Panc1 (cell line): Measurements from ENCODE around the gene RAB28. TPM values are rescaled to one million over a fixed set of nuclear protein-coding genes. Genes with fewer than 3 reads are reported as not detected.

Experiments used
- ATAC-seq: fragments of 200-7000 bp; cut with Tn5 transposase; 2 replicates; pipeline ENCODE4 v1.9.1; 2020; ENCODE audit warnings: mild to moderate bottlenecking, moderate library complexity
- BruUV-seq: library from RNA; stranded (reverse); fragments of 400-500 nt; replicated peaks from 2 replicates; lab custom pipeline; 2021; lab: Mats Ljungman, UMichigan
- CTCF ChIA-PET: fragments of 300-600 bp; sonication (Branson Sonifier 250); formaldehyde crosslinking; loops from one replicate; lab custom pipeline; 2022; ENCODE audit warnings: antibody characterized with exemption; lab: Charles Lee
- POLR2A ChIA-PET: fragments of 300-600 bp; sonication (Branson Sonifier 250); formaldehyde crosslinking; loops from one replicate; lab custom pipeline; 2022; ENCODE audit warnings: antibody characterized with exemption; lab: Charles Lee
- DNase-seq: peaks from one replicate; pipeline ENCODE4 v3.0.0-alpha.2; 2010; ENCODE audit warnings: low read depth, low spot score
- H3K27ac ChIP-seq: 2 replicates; pipeline ENCODE4 v1.5.1; 2011; ENCODE audit warnings: mild to moderate bottlenecking, low read length, inconsistent platforms
- H3K27me3 ChIP-seq: fragments of 200-500 bp; sonication (Bioruptor generic); 2 replicates; pipeline ENCODE4 v1.6.0; 2014; ENCODE audit warnings: low read length, inconsistent platforms; ENCODE audit not compliant: control insufficient read depth, insufficient read depth
- H3K36me3 ChIP-seq: fragments of 200-500 bp; sonication (Bioruptor generic); 2 replicates; pipeline ENCODE4 v1.5.1; 2014; ENCODE audit warnings: inconsistent platforms, mild to moderate bottlenecking, low read length, moderate library complexity; ENCODE audit not compliant: control insufficient read depth, insufficient read depth
- H3K4me1 ChIP-seq: 2 replicates; pipeline ENCODE4 v1.5.1; 2011; ENCODE audit warnings: inconsistent platforms, mild to moderate bottlenecking, low read length, moderate library complexity; ENCODE audit not compliant: control insufficient read depth, insufficient read depth
- H3K4me3 ChIP-seq, 2 experiments: 2 replicates each; pipeline ENCODE4 v1.5.1; 2011 to 2012; ENCODE audit warnings: low read depth in 2 of 2, low read length in 2 of 2, mild to moderate bottlenecking in 2 of 2, inconsistent platforms in 1 of 2, moderate library complexity in 1 of 2
- H3K9me3 ChIP-seq: fragments of 200-500 bp; sonication (Bioruptor generic); 2 replicates; pipeline ENCODE4 v1.5.1; 2014; ENCODE audit warnings: low read depth, mild to moderate bottlenecking, inconsistent platforms, low read length, moderate library complexity; ENCODE audit not compliant: control insufficient read depth, insufficient read depth
- CTCF ChIP-seq: fragments of 450-650 bp; IDR thresholded peaks from 2 replicates; pipeline ENCODE4 v1.5.1; 2017; ENCODE audit warnings: mild to moderate bottlenecking
- POLR2AphosphoS5 ChIP-seq: IDR thresholded peaks from 2 replicates; pipeline ENCODE4 v1.6.1; 2012; ENCODE audit warnings: mild to moderate bottlenecking, low read depth, low read length, moderate library complexity
- REST ChIP-seq, 2 experiments: IDR thresholded peaks; 2 replicates each; pipeline ENCODE4 v1.6.1; 2011 to 2012; ENCODE audit warnings: low read depth in 2 of 2, control low read depth in 1 of 2, low read length in 1 of 2, mild to moderate bottlenecking in 1 of 2, moderate library complexity in 1 of 2; ENCODE audit not compliant: insufficient read depth in 1 of 2
- SIN3A ChIP-seq: IDR thresholded peaks from 2 replicates; pipeline ENCODE4 v1.6.1; 2012; ENCODE audit warnings: low read depth, mild to moderate bottlenecking, low read length, moderate library complexity, borderline replicate concordance; ENCODE audit not compliant: insufficient read depth
- TCF7L2 ChIP-seq: IDR thresholded peaks from 2 replicates; pipeline ENCODE4 v1.6.1; 2011; ENCODE audit warnings: mild to moderate bottlenecking, low read depth, low read length, inconsistent platforms
- in situ Hi-C: cut with HindIII; loops from 2 replicates; pipeline ENCODE4 v1.10.0; 2016; ENCODE audit warnings: low sequenced_read_pairs, low pct_unique_long_range_greater_than_20kb
- intact Hi-C: fragments of 100-400 bp; cut with micrococcal nuclease; formaldehyde crosslinking; loops from one replicate; pipeline ENCODE4 v1.10.0; 2022; ENCODE audit not compliant: unreplicated experiment
- total RNA-seq: library from RNA; stranded (reverse); gene quantifications from one replicate; pipeline ENCODE4 v1.2.1, GENCODE V29; 2021; ENCODE audit not compliant: unreplicated experiment

The RAB28 gene
- total RNA-seq, 1 experiment from 2014 or later: 10.2 TPM

DNA sequence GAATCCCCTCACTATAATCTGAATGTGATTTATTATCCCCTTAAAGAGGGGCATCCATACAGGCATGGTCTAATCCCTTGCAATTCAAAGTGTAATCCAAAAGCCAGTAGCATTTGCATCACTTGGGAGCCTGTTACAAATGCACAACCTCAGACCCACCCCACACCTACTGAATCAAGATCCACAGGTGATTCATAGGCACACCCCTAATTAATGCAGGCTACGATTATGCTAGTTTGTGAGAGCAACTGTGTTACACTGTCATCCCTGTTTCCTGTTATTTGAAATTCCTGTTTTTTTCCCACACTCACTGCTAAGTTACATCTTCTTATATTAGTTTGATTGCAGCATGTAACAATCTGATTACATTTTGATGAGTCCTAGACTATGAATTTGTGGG lies 120.0 kb downstream of the RAB28 start:
- H3K4me1 ChIP-seq: no peaks in the 10 kb centered on the region
- BruUV-seq: no TSS peak
- intact Hi-C loops: no loop called here
- H3K4me3 ChIP-seq: no peak overlapping the region
- in situ Hi-C loops: no loop called here
- no peak overlapping the region for H3K27ac ChIP-seq
- POLR2A ChIA-PET: no interaction called here
- CTCF ChIA-PET: no interaction called here
- no peak for TF ChIP-seq CTCF
- no peak for TF ChIP-seq SIN3A
- no peak for TF ChIP-seq REST (IDR thresholded peaks at IDR 0.05; ENCODE audit: insufficient read depth in 1 of 2, low read depth in 2 of 2, low read length in 1 of 2)
- no peak for DNase-seq
- H3K9me3 ChIP-seq: no peaks in the 10 kb centered on the region
- no peak for ATAC-seq
- no peaks in the 10 kb centered on the region for H3K36me3 ChIP-seq
- H3K27me3 ChIP-seq: no peaks in the 10 kb centered on the region

DNA sequence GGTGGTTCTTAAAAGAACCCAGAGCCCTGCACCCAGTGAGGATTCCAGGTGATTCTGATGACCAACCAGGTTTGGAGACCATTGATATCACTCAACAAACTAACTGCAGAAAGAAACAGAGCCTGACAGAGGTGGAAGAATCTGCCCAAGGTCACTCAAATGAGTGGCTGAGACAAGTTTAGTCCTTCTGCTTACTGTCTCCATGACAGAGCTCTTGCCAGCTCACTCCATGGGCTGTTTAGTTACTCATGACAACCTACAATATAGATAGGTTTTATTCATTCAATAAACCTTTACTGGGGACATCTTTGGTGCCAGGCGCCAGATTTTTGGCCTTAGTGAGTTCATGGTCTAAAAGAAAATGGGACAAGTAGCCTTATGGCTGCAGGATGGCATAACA lies 124.3 kb downstream of the RAB28 start:
- CTCF ChIA-PET: no interaction called here
- Histone ChIP-seq H3K4me1 (no peaks in the 10 kb centered on the region), H3K36me3 (no peaks in the 10 kb centered on the region), H3K27me3 (no peaks in the 10 kb centered on the region), H3K9me3 (no peaks in the 10 kb centered on the region), H3K27ac (no peak overlapping the region), H3K4me3 (no peak overlapping the region)
- intact Hi-C loops: no loop called here
- ATAC-seq (no peak), DNase-seq (no peak)
- TF ChIP-seq CTCF (no peak), SIN3A (no peak), REST (IDR thresholded peaks at IDR 0.05; ENCODE audit: insufficient read depth in 1 of 2, low read depth in 2 of 2, low read length in 1 of 2) (no peak), POLR2AphosphoS5 (no peak), TCF7L2 (no peak)
- POLR2A ChIA-PET: no interaction called here
- no TSS peak for BruUV-seq
- in situ Hi-C loops: no loop called here
